ENCODE data around the gene AP1S3. TPM values are rescaled to one million over a fixed set of nuclear protein-coding genes. Genes with fewer than 3 reads are reported as not detected.

Gene AP1S3
- total RNA-seq, 1 experiment from 2014 or later: 185 TPM

DNA sequence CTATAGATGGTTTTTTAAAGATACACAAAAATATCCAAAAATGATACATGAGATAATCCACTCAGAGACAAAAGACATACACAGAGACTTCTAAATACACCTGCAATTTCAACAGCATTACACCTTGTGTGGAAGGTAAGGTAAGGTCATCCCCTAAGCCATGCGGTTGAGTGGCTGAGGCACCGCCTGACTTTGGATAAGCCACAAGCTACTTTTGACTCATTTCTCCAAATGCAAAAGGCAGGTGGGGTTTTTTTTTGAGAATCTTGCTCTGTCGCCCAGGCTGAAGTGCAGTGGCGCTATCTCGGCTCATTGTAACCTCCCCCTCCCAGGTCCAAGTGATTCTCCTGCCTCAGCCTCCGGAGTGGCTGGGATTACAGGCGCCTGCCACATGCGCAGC is 13.1 kb downstream of the AP1S3 start:
- H3K27me3 ChIP-seq (ENCODE audit: insufficient read depth, low read length): no peaks in the 10 kb centered on the region
- no peak overlapping the region for H3K4me2 ChIP-seq (ENCODE audit: low read length)
- H4K20me1 ChIP-seq (ENCODE audit: insufficient read depth): peaks cover 5% of the 10 kb centered on the region; the same call in 1 of the 2 replicates
- no peak for DNase-seq (ENCODE audit: low read depth, low spot score)
- H3K27ac ChIP-seq (ENCODE audit: low read depth, low read length): peak overlapping the region; percentile 34
- H3K9me2 ChIP-seq (ENCODE audit: insufficient read depth): no peaks in the 10 kb centered on the region
- no peak for ATAC-seq
- H3K4me3 ChIP-seq (replicated peaks in 1 of 2; ENCODE audit: low read depth in 1 of 2, low read length in 2 of 2): no peak overlapping the region
- TF ChIP-seq CBX3 (IDR thresholded peaks at IDR 0.05; ENCODE audit: low read depth) (no peak), TCF7L2 (IDR thresholded peaks at IDR 0.05; ENCODE audit: borderline replicate concordance, extremely low read depth, insufficient read depth, insufficient read length) (no peak), RAD21 (IDR thresholded peaks at IDR 0.05; ENCODE audit: low read depth) (no peak), ZNF274 (IDR thresholded peaks at IDR 0.05; ENCODE audit: low read depth, low read length) (no peak), POLR2AphosphoS5 (IDR thresholded peaks at IDR 0.05; ENCODE audit: low read depth, low read length) (no peak), SRF (IDR thresholded peaks at IDR 0.05; ENCODE audit: low read depth) (no peak)
- TF ChIP-seq, protein P1, sequence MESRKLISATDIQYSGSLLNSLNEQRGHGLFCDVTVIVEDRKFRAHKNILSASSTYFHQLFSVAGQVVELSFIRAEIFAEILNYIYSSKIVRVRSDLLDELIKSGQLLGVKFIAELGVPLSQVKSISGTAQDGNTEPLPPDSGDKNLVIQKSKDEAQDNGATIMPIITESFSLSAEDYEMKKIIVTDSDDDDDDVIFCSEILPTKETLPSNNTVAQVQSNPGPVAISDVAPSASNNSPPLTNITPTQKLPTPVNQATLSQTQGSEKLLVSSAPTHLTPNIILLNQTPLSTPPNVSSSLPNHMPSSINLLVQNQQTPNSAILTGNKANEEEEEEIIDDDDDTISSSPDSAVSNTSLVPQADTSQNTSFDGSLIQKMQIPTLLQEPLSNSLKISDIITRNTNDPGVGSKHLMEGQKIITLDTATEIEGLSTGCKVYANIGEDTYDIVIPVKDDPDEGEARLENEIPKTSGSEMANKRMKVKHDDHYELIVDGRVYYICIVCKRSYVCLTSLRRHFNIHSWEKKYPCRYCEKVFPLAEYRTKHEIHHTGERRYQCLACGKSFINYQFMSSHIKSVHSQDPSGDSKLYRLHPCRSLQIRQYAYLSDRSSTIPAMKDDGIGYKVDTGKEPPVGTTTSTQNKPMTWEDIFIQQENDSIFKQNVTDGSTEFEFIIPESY (IDR thresholded peaks at IDR 0.05; ENCODE audit: extremely low read depth, insufficient replicate concordance, low read length): no peak
- TF ChIP-seq, protein P2, sequence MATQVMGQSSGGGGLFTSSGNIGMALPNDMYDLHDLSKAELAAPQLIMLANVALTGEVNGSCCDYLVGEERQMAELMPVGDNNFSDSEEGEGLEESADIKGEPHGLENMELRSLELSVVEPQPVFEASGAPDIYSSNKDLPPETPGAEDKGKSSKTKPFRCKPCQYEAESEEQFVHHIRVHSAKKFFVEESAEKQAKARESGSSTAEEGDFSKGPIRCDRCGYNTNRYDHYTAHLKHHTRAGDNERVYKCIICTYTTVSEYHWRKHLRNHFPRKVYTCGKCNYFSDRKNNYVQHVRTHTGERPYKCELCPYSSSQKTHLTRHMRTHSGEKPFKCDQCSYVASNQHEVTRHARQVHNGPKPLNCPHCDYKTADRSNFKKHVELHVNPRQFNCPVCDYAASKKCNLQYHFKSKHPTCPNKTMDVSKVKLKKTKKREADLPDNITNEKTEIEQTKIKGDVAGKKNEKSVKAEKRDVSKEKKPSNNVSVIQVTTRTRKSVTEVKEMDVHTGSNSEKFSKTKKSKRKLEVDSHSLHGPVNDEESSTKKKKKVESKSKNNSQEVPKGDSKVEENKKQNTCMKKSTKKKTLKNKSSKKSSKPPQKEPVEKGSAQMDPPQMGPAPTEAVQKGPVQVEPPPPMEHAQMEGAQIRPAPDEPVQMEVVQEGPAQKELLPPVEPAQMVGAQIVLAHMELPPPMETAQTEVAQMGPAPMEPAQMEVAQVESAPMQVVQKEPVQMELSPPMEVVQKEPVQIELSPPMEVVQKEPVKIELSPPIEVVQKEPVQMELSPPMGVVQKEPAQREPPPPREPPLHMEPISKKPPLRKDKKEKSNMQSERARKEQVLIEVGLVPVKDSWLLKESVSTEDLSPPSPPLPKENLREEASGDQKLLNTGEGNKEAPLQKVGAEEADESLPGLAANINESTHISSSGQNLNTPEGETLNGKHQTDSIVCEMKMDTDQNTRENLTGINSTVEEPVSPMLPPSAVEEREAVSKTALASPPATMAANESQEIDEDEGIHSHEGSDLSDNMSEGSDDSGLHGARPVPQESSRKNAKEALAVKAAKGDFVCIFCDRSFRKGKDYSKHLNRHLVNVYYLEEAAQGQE (IDR thresholded peaks at IDR 0.05; ENCODE audit: low read depth): no peak
- H3K9ac ChIP-seq (ENCODE audit: low read length): no peak overlapping the region
- RAD21 ChIA-PET (ENCODE audit: low non-redundant PET in 1 of 2, low total read pairs in 2 of 2, uncharacterized antibody in 2 of 2, unreplicated experiment in 2 of 2): no interaction called here
- POLR2A ChIA-PET: interaction anchor here (0.9 kb wide), 1 partner anchor 8 kb away, joined by 3 read pairs; no protein-coding TSS in a partner anchor
- peaks cover 100% of the 10 kb centered on the region for H3K79me2 ChIP-seq (ENCODE audit: insufficient read depth, low read length)
- intact Hi-C loops (cut with micrococcal nuclease): no loop called here
- no peaks in the 10 kb centered on the region; a peak in 1 of 4 replicates for H3K36me3 ChIP-seq (ENCODE audit: control insufficient read depth in 1 of 2, insufficient read depth in 2 of 2, low read length in 2 of 2)
- peaks cover 87 to 88% of the 10 kb centered on the region in 2 experiments for H3K4me1 ChIP-seq (ENCODE audit: control insufficient read depth in 1 of 2, insufficient read depth in 2 of 2, low read length in 2 of 2)
- CTCF ChIA-PET: interaction anchor here (0.9 kb wide), 1 partner anchor 8 kb away, joined by 3 read pairs; no protein-coding TSS in a partner anchor
- no peaks in the 10 kb centered on the region for H3K9me3 ChIP-seq (ENCODE audit: control insufficient read depth in 1 of 2, insufficient read depth in 1 of 2, low read depth in 1 of 2, low read length in 2 of 2)
- no TSS peak for BruUV-seq (replicated peaks)
- no peak overlapping the region for H2AFZ ChIP-seq (ENCODE audit: low read depth, low read length, poor library complexity, severe bottlenecking)
